ENCODE measurements around the gene NKD1.

The NKD1 gene

DNA sequence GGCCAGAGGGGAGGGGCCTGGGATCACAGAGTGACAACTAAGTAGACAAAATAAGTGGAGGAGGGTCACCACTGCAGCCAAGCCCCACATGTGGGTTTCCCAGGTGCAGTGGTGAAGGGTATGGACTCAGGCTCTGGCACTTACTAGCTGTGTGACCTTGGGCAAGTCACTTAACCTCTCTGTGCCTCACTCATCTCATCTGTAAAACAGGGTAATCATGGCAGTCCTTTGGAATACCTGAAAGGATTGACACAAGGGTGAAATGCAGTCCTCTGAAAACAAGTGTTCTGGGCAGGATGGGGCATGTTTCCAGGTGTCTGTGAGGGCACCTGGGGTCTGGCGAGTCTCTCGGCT, 55.8 kb downstream of the NKD1 start:
- no peak overlapping the region for H3K4me3 Mint-ChIP-seq
- H3K27ac Mint-ChIP-seq = no peak overlapping the region
- no peaks in the 10 kb centered on the region for H3K36me3 Mint-ChIP-seq (ENCODE audit: low read depth)
- DNase-seq (ENCODE audit: low spot score) = no peak
- peaks cover 3% of the 10 kb centered on the region for H3K27me3 Mint-ChIP-seq (ENCODE audit: low read depth)
- H3K4me1 Mint-ChIP-seq (ENCODE audit: low read depth) = peaks cover 4% of the 10 kb centered on the region
- H3K9me3 Mint-ChIP-seq = no peaks in the 10 kb centered on the region

DNA sequence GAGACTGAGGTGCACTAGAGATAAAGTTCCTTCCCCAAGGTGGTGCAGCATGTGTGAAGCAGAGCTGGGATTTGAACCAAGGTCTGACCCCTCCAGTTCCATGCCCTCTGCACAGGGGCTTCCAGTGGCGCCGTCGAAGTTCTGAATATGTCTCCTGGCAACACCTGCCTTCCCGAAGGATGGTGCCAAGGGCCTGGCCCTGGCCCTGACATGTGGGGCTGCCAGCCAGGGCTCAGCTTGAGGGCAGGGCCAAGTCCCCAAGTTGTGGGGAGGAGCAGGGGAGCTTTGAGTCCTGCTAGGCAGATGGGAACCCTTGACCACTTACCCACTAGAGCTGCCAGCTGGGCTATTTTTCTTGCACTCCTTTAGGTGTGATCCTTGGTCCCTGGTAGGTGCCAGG, 56.4 kb downstream of the NKD1 start:
- Mint-ChIP-seq H3K9me3 (no peaks in the 10 kb centered on the region), H3K27ac (no peak overlapping the region), H3K27me3 (ENCODE audit: low read depth) (peaks cover 3% of the 10 kb centered on the region), H3K36me3 (ENCODE audit: low read depth) (no peaks in the 10 kb centered on the region), H3K4me1 (ENCODE audit: low read depth) (peaks cover 4% of the 10 kb centered on the region), H3K4me3 (no peak overlapping the region)
- DNase-seq (ENCODE audit: low spot score) = no peak

DNA sequence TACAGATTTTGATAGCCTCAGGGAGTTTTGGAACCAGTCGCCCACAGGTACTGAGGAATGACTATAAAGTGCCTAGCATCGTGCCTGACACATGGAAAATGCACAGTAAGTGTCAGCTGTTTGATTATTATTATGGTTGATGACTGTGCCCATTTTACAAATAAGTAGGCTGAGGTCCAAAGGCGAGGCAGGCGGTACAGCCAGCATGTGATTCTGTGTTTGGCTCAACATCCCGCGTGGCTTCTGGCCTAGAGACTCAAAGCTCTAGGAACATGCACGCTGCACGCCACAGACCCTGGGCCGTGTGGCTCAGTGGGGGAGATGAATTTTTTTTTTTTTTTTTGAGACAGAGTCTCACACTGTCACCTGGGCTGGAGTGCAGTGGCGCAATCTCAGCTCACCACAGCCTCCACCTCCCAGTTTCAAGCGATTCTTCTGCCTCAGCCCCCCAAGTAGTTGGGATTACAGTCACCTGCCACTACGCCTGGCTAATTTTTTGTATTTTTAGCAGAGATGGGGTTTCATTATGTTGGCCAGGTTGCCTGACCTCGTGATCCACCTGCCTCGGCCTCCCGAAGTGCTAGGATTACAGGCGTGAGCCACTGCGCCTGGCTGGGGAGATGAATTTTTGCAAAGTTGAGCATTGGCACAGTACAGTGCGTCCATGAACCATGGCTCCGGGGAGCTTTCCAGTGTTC, 57.7 kb downstream of the NKD1 start:
- no peaks in the 10 kb centered on the region for H3K36me3 Mint-ChIP-seq (ENCODE audit: low read depth)
- H3K27me3 Mint-ChIP-seq (ENCODE audit: low read depth) = peaks cover 3% of the 10 kb centered on the region
- H3K4me1 Mint-ChIP-seq (ENCODE audit: low read depth) = peaks cover 4% of the 10 kb centered on the region
- DNase-seq (ENCODE audit: low spot score) = no peak
- H3K9me3 Mint-ChIP-seq = no peaks in the 10 kb centered on the region
- H3K27ac Mint-ChIP-seq = no peak overlapping the region
- H3K4me3 Mint-ChIP-seq = no peak overlapping the region

DNA sequence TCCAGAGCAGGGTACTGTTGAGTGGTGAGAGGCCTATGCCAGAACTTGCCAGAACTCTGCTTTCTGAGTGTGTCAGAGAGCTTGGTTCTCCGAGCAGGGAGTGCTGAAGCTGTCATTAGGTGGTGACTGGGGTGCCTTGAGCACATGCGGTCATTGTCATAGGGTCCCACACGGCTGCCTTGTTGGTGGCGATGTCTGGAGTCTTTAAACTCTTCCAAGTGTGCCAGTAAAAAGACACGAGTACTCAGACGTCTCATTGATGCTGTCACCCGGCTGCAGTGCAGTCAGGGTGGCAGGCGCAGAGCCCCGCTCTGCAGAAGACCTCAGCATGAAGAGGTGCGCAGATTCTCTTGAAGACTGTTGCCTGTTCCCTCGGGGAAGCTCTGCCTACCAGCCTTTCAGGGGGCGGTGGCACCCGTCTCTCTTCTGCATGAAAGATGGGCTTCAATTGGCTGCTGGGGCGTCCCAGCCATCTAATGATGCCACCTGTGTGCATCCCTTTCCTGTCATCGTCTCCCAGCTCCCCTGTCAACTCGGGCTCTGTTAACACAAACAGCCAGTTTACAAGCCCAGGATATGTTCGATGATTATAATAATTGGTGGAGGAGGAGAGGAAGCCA, 58.3 kb downstream of the NKD1 start:
- H3K27ac Mint-ChIP-seq = no peak overlapping the region
- H3K4me3 Mint-ChIP-seq = no peak overlapping the region
- H3K27me3 Mint-ChIP-seq (ENCODE audit: low read depth) = peaks cover 3% of the 10 kb centered on the region

DNA sequence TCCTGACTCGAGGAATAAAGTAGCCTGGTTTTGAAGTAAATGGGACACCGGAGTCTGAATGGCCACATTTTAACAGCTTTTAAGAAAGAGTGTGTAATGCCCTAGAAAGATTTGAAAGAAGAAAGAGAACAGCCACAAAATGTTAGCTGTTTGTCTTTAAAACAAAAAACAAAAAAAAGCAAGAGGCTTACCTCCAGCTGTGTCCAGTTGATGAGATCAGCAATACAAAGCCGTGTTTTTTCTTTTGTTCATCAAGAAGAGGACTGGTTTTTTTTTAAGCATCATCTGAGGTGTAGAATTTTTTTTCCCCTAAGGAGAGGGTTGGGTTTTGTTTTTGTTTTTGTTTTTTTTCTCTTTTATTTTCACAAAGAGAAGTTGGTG, 58.8 kb downstream of the NKD1 start:
- H3K4me3 Mint-ChIP-seq = no peak overlapping the region
- H3K4me1 Mint-ChIP-seq (ENCODE audit: low read depth) = peaks cover 6% of the 10 kb centered on the region
- H3K27me3 Mint-ChIP-seq (ENCODE audit: low read depth) = peaks cover 3% of the 10 kb centered on the region
- no peak for DNase-seq (ENCODE audit: low spot score)
- no peaks in the 10 kb centered on the region for H3K9me3 Mint-ChIP-seq
- no peak overlapping the region for H3K27ac Mint-ChIP-seq
- H3K36me3 Mint-ChIP-seq (ENCODE audit: low read depth) = no peaks in the 10 kb centered on the region

More for the DNA sequence above, 58.3 kb downstream of the NKD1 start:
- no peaks in the 10 kb centered on the region for H3K9me3 Mint-ChIP-seq
- DNase-seq (ENCODE audit: low spot score) = no peak
- H3K4me1 Mint-ChIP-seq (ENCODE audit: low read depth) = peaks cover 4% of the 10 kb centered on the region
- H3K36me3 Mint-ChIP-seq (ENCODE audit: low read depth) = no peaks in the 10 kb centered on the region

DNA sequence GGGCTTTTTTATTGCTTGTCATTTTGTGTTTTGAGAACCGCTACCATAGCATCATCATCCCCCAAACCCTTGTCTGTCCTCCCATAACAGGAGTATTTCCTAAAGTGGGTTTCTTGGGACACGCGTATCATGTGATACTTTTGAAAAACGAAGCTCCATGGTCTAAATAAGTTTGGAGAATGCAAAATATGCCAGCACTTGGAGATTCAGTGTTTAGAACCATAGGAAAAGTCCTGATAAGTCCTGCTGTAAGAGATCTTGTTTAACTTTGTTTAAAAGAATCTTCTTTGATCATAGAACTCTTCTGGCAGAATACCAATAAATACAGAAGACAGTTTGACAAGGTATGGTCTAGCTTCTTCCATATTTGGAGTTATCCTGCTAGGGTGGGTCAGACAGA, 59.3 kb downstream of the NKD1 start:
- DNase-seq (ENCODE audit: low spot score) = no peak
- no peak overlapping the region for H3K4me3 Mint-ChIP-seq
- no peaks in the 10 kb centered on the region for H3K36me3 Mint-ChIP-seq (ENCODE audit: low read depth)
- peaks cover 6% of the 10 kb centered on the region for H3K4me1 Mint-ChIP-seq (ENCODE audit: low read depth)
- H3K9me3 Mint-ChIP-seq = no peaks in the 10 kb centered on the region
- peaks cover 3% of the 10 kb centered on the region for H3K27me3 Mint-ChIP-seq (ENCODE audit: low read depth)
- H3K27ac Mint-ChIP-seq = no peak overlapping the region

DNA sequence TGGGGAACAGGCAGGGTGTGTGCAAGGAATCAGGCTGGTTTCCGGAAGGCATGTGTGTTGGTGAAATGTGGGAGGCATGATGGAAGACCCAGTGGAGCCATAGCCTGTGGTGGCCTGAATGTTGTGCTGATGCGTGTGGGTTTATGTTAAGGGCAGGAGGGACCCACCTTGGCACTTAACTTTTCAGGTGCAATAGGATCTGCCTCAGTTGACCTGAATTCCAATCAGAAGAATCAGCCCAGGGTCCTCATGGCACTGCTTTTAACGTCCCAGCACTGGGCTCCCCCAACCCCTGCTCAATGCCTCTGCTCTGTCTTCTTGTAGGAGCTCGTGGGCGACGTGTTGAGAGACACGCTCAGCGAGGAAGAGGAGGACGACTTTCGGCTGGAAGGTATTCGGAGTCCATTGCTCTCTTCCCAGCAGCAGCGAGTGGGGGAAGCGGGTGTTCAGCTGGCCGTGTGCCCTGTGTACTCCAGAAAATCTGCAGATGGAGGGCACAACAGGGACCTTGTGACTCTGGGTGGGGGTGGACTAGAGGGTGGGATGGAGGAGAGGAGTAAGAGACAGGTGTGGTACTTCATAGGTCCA, 59.9 kb downstream of the NKD1 start:
- no peak for DNase-seq (ENCODE audit: low spot score)
- Mint-ChIP-seq H3K9me3 (no peaks in the 10 kb centered on the region), H3K4me1 (ENCODE audit: low read depth) (peaks cover 6% of the 10 kb centered on the region), H3K4me3 (no peak overlapping the region), H3K27me3 (ENCODE audit: low read depth) (peaks cover 3% of the 10 kb centered on the region), H3K36me3 (ENCODE audit: low read depth) (no peaks in the 10 kb centered on the region), H3K27ac (no peak overlapping the region)

DNA sequence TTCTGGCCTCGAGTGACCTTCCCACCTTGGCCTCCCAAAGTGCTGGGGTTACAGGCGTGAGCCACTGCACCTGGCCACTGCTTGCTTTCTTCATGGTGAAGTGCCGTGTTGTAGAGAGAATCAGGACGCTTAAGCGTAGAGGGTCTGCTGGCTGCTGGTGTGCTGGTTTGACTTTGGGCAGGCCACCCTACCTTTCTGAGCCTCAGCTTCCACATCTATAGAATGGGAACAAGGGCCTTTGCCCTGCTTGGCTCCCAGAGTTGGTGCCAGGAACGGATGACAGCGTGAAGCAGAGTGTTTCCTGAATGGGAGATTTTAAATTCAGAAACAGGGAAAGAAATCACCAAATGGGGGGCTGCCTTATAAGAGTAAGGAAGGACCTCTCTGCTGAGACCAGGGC, 60.9 kb downstream of the NKD1 start:
- Mint-ChIP-seq H3K9me3 (no peaks in the 10 kb centered on the region), H3K36me3 (ENCODE audit: low read depth) (no peaks in the 10 kb centered on the region), H3K4me3 (no peak overlapping the region), H3K4me1 (ENCODE audit: low read depth) (peaks cover 3% of the 10 kb centered on the region), H3K27me3 (ENCODE audit: low read depth) (peaks cover 3% of the 10 kb centered on the region), H3K27ac (no peak overlapping the region)
- no peak for DNase-seq (ENCODE audit: low spot score)

DNA sequence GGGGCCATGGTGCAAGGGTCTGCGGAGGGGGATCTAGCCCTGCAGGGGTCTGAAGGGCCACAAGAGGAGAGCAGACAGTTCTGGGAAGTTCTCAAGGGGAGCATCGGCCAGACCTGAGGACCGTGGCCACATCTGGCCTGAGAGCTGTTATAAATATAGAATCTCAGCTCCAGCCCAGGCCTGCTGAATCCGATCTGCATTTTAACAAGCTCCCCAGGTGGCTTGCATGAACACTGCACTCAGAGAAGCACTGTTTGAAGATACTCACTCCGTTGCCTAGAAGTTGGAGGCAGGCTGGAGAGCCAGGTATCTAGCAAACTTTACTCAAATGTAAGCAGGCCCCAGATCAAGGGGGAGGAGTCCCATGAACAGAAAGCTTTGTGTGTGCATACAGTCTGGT, 61.3 kb downstream of the NKD1 start:
- H3K9me3 Mint-ChIP-seq = no peaks in the 10 kb centered on the region
- no peaks in the 10 kb centered on the region for H3K36me3 Mint-ChIP-seq (ENCODE audit: low read depth)
- no peak overlapping the region for H3K4me3 Mint-ChIP-seq
- DNase-seq (ENCODE audit: low spot score) = no peak
- no peak overlapping the region for H3K27ac Mint-ChIP-seq
- H3K4me1 Mint-ChIP-seq (ENCODE audit: low read depth) = peaks cover 3% of the 10 kb centered on the region
- H3K27me3 Mint-ChIP-seq (ENCODE audit: low read depth) = peaks cover 3% of the 10 kb centered on the region

DNA sequence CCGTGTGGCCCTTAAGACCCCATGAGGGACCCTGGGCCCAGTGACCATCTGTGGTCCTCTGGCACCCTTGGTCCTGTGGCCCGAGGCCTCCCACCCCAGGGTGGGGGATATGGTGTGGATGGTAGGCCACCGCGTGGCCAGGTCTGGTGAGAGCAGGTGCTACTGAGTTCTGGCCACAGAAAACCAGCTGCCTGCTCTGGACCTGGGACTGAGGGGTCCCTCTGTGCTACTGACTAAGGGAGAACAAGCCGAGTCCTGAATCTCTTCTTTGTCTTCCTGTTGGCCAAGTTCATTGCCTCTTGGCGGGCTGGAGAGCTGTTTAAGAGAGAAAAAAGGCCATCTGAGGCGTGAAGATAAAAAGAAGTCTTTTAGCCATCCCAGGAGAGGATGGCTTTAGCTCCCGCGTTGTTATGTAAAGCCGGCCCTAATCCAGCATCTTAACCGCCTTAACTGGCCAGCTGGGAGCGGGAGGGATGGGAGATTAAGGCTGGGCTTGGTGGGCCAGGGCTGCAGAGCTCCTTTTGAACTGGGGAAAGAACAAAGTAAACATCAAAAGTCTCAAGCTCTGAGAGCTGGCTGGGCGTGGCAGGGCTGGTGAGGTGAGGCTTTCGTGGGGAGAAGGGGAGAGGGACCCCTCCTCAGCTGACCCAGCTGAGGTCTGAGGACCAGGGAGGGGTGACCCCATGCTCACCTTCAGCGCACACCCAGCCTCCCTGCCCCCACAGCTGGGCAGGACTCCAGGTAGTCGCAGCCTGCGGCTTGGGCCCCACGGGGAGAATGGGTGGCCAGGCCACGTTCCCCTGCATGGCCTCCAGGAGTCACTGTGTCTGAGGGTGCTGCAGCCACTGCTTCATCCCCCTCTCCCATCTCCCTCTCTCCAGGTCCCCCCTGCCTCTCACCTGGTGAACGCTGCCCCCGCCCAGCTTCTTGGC, 62.4 kb downstream of the NKD1 start:
- no peak for DNase-seq (ENCODE audit: low spot score)
- Mint-ChIP-seq H3K27me3 (ENCODE audit: low read depth) (peaks cover 3% of the 10 kb centered on the region), H3K9me3 (no peaks in the 10 kb centered on the region), H3K4me3 (no peak overlapping the region), H3K27ac (no peak overlapping the region), H3K36me3 (ENCODE audit: low read depth) (no peaks in the 10 kb centered on the region), H3K4me1 (ENCODE audit: low read depth) (peaks cover 3% of the 10 kb centered on the region)

DNA sequence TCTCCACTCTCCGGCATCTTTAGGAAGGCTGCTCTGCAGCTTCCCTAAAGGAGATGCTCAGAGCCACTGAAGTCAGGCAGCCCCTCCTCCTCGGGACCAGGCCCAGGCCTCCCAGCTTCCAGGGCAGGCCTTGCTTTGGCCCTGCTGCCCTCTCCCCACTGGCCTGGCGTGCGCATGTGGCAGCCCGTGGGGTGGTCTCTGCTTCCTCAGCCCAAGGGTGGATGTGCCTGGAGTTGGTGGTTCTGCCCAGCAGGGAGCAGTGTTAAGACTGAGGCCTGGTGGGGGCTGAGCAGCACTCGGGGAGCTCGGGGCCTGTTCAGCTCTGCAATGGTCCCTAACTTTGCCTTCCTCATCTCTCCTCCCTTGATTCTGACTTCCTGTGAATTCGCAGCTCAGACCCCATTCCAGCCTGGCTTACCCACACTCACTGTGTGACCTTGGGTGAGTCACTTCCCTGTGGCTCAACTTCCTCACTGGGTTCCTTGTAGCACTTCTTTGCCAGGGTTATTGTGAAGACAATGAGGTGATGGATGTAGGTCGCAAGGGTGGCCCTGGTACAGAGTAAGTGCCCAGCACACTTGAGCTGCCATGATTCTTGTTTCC, 63.2 kb downstream of the NKD1 start:
- Mint-ChIP-seq H3K27me3 (ENCODE audit: low read depth) (peaks cover 3% of the 10 kb centered on the region), H3K27ac (no peak overlapping the region), H3K4me1 (ENCODE audit: low read depth) (peaks cover 3% of the 10 kb centered on the region), H3K4me3 (no peak overlapping the region), H3K36me3 (ENCODE audit: low read depth) (no peaks in the 10 kb centered on the region), H3K9me3 (no peaks in the 10 kb centered on the region)
- DNase-seq (ENCODE audit: low spot score) = no peak

DNA sequence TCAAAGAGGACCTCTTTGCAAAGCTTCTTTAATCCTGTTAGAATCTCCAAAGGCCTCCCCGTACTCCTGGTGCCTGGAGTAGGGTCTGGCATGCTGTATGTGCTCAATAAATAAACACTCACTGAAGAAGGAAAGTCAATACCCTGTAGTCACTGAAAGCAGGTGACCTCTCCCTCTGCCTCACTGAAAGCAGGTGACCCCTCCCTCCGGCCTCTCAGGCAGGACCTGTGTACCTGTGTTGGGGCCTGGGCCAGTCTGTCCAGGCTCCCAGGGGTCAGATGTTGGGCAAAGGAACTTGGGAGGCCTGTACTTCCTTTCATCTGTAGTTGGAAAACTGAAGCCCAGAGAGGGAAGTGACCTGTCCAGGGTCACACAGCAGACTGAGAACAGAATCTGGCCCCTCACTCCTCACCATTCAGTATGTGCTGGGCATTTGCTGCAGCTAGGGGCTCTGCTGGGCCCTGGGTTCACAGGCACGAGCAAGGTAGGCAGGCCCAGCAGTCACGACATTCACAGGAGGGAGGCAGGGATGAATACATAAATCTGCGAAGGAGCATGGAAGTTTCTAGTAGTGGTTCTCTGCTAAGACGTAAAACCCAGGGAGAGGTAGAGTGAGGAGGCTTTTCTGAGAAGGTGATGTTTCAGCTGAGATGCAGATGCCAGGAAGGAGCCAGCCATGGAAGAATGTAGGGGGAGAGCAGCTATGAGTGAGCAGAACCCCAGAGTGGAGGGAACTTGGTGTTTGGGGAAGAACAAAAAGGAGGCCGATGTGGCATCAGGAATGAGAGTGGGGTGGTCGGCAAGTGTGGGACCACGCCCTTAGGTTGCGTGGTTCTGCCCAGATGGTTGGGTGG, 64.0 kb downstream of the NKD1 start:
- H3K36me3 Mint-ChIP-seq (ENCODE audit: low read depth) = no peaks in the 10 kb centered on the region
- H3K4me1 Mint-ChIP-seq (ENCODE audit: low read depth) = peaks cover 4% of the 10 kb centered on the region
- DNase-seq (ENCODE audit: low spot score) = no peak
- no peaks in the 10 kb centered on the region for H3K9me3 Mint-ChIP-seq
- peaks cover 3% of the 10 kb centered on the region for H3K27me3 Mint-ChIP-seq (ENCODE audit: low read depth)
- H3K4me3 Mint-ChIP-seq = no peak overlapping the region
- no peak overlapping the region for H3K27ac Mint-ChIP-seq

DNA sequence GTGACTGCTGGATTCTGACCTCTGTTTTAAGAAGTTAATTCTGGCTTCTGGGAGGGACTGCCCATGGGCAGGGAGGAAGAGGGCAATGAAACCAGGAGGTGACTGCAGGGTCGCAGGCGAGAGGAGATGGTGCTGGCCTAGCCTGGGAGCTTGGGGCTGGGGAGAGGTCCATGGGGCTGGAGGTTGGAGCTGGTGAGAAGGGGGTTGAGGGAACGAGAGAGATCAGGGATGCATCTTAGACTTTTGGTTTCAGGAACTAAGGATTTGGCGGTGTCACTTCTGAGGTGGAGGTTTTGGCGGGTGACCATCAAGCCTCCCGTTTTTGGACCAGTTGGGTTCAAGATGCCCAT, 64.6 kb downstream of the NKD1 start:
- H3K27me3 Mint-ChIP-seq (ENCODE audit: low read depth) = no peaks in the 10 kb centered on the region
- no peak overlapping the region for H3K4me3 Mint-ChIP-seq
- H3K36me3 Mint-ChIP-seq (ENCODE audit: low read depth) = no peaks in the 10 kb centered on the region
- no peaks in the 10 kb centered on the region for H3K9me3 Mint-ChIP-seq
- no peak overlapping the region for H3K27ac Mint-ChIP-seq
- DNase-seq (ENCODE audit: low spot score) = no peak
- peaks cover 5% of the 10 kb centered on the region for H3K4me1 Mint-ChIP-seq (ENCODE audit: low read depth)

All from T-helper 2 cell treated with Interferon-gamma antibody and Interleukin-4, amounts not matched to agents 5 μg/mL and 100 μg/mL, for 36 hours (primary cell).